ENCODE results near the gene C17orf67.

DNA sequence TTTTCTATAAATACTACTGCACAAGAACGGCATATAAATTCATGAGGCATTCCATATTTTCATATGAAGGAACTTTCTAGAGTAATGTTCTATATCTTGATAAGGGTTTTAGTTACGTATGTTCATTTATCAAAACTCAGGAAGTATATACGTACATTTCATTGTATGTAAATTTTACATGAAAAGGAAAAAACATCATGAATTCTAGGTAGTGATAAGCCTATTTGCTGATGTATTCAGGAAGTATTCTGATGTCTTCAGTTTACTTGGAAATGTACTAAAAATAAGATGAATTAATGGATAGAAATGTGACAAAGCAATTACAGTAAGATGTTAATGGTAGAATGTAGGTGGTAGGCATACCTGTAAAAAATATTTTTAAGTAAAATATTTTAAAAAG is 5.0 kb upstream of the C17orf67 start:
- TF ChIP-seq, protein P1, sequence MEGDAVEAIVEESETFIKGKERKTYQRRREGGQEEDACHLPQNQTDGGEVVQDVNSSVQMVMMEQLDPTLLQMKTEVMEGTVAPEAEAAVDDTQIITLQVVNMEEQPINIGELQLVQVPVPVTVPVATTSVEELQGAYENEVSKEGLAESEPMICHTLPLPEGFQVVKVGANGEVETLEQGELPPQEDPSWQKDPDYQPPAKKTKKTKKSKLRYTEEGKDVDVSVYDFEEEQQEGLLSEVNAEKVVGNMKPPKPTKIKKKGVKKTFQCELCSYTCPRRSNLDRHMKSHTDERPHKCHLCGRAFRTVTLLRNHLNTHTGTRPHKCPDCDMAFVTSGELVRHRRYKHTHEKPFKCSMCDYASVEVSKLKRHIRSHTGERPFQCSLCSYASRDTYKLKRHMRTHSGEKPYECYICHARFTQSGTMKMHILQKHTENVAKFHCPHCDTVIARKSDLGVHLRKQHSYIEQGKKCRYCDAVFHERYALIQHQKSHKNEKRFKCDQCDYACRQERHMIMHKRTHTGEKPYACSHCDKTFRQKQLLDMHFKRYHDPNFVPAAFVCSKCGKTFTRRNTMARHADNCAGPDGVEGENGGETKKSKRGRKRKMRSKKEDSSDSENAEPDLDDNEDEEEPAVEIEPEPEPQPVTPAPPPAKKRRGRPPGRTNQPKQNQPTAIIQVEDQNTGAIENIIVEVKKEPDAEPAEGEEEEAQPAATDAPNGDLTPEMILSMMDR (IDR thresholded peaks at IDR 0.05; ENCODE audit: insufficient read depth, low read length, poor library complexity, severe bottlenecking): no peak
- TF ChIP-seq EZH2phosphoT487 (conservative IDR thresholded peaks at IDR 0.05; ENCODE audit: low read length): no peak
